ENCODE measurements around the gene NTRK3.

DNA sequence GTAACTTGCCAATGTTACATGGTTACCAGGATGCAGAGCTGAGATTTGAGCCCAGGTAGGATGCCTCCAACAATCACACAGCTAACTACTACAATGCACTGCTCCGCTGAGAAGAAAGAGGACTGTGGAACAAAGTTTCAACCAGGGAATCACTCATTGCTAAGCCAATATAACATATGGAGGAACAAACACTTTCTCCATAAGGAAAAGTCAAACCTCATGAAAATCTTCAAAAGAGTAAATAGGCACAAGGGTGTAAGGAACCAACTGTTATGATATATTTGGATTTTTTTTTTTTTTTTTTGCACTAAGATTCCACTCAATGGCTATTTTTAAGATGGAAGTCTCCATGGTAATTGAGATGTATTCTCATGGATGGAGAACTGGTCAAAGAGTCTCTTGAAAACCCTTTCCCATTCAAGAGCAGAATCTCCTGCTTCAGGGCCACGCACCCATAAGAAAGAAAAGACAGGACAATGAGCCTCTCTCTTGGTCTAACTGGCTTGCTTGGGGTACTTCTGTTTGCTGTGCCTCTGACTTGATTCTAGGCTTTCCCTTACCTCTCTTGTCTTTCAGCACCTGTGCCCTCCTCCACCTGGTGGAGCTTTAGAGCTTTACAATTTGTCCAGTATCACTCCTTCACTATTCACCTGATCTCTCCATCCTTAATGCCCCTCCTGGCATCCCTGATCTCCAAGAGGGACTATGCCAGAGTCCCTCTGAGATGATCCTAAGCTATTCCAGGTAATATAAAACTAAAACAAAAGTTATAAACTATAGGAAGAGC is 252.8 kb downstream of the NTRK3 start:
- TF ChIP-seq POLR2A (IDR thresholded peaks at IDR 0.05): no peak
- TF ChIP-seq, protein P1, sequence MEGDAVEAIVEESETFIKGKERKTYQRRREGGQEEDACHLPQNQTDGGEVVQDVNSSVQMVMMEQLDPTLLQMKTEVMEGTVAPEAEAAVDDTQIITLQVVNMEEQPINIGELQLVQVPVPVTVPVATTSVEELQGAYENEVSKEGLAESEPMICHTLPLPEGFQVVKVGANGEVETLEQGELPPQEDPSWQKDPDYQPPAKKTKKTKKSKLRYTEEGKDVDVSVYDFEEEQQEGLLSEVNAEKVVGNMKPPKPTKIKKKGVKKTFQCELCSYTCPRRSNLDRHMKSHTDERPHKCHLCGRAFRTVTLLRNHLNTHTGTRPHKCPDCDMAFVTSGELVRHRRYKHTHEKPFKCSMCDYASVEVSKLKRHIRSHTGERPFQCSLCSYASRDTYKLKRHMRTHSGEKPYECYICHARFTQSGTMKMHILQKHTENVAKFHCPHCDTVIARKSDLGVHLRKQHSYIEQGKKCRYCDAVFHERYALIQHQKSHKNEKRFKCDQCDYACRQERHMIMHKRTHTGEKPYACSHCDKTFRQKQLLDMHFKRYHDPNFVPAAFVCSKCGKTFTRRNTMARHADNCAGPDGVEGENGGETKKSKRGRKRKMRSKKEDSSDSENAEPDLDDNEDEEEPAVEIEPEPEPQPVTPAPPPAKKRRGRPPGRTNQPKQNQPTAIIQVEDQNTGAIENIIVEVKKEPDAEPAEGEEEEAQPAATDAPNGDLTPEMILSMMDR (IDR thresholded peaks at IDR 0.05): no peak

All from testis (tissue), 2 donors.